Neuronal stem cell (in vitro differentiated cells): ENCODE measurements around the gene PUM2.

Source experiments
- DNase-seq: peaks from one replicate; pipeline ENCODE4 v3.0.0-alpha.2; 2013; ENCODE audit warnings: low spot score
- H2AFZ ChIP-seq: one replicate; pipeline ENCODE4 v1.6.1; 2013; ENCODE audit warnings: mild to moderate bottlenecking, low read length, inconsistent platforms
- H2AK5ac ChIP-seq: 2 replicates; pipeline ENCODE4 v1.6.1; 2013; ENCODE audit warnings: low read depth, mild to moderate bottlenecking, inconsistent platforms, low read length, moderate library complexity, mixed read lengths
- H2BK120ac ChIP-seq: 2 replicates; pipeline ENCODE4 v1.6.1; 2013; ENCODE audit warnings: low read depth, mild to moderate bottlenecking, inconsistent platforms, low read length, moderate library complexity, mixed read lengths
- H2BK12ac ChIP-seq: one replicate; pipeline ENCODE4 v1.6.1; 2013; ENCODE audit warnings: low read length, inconsistent platforms
- H2BK15ac ChIP-seq: 2 replicates; pipeline ENCODE4 v1.6.1; 2013; ENCODE audit warnings: mild to moderate bottlenecking, low read length, inconsistent platforms, mixed read lengths
- H2BK5ac ChIP-seq: one replicate; pipeline ENCODE4 v1.6.1; 2013; ENCODE audit warnings: inconsistent platforms, mild to moderate bottlenecking, low read length, moderate library complexity
- H3K14ac ChIP-seq: one replicate; pipeline ENCODE4 v1.6.1; 2013; ENCODE audit warnings: low read length, inconsistent platforms
- H3K18ac ChIP-seq: 2 replicates; pipeline ENCODE4 v1.6.1; 2013; ENCODE audit warnings: low read length, inconsistent platforms
- H3K23ac ChIP-seq: 2 replicates; pipeline ENCODE4 v1.6.1; 2013; ENCODE audit warnings: low read depth, mild to moderate bottlenecking, mixed read lengths, low read length, inconsistent platforms; ENCODE audit not compliant: poor library complexity
- H3K27ac ChIP-seq: replicated peaks from 3 replicates; pipeline ENCODE4 v1.5.1; 2013; ENCODE audit warnings: low read length, inconsistent platforms
- H3K27me3 ChIP-seq, 3 experiments: 2 replicates each; pipeline ENCODE4 v1.6.1; 2013; ENCODE audit warnings: low read length in 3 of 3, mild to moderate bottlenecking in 2 of 3, inconsistent platforms in 1 of 3, low read depth in 1 of 3, mixed read lengths in 1 of 3, moderate library complexity in 1 of 3; ENCODE audit not compliant: control insufficient read depth in 3 of 3, insufficient read depth in 3 of 3
- H3K36me3 ChIP-seq, 2 donors: replicated peaks in 1 of 2; 2 replicates each; pipeline ENCODE4 v1.6.1; 2013; ENCODE audit warnings: low read length in 2 of 2; ENCODE audit not compliant: control insufficient read depth in 2 of 2, insufficient read depth in 2 of 2
- H3K4ac ChIP-seq: 2 replicates; pipeline ENCODE4 v1.6.1; 2013; ENCODE audit warnings: inconsistent platforms, mild to moderate bottlenecking, low read length, moderate library complexity
- H3K4me1 ChIP-seq, 2 donors: 1 replicate in 1 of 2; 2 replicates in 1 of 2; pipeline ENCODE4 v1.6.1; 2013; ENCODE audit warnings: low read length in 2 of 2, low read depth in 1 of 2; ENCODE audit not compliant: control insufficient read depth in 2 of 2, insufficient read depth in 1 of 2
- H3K4me2 ChIP-seq: one replicate; pipeline ENCODE4 v1.6.1; 2013; ENCODE audit warnings: mild to moderate bottlenecking, low read length, inconsistent platforms; ENCODE audit not compliant: insufficient read depth, poor library complexity, severe bottlenecking
- H3K4me3 ChIP-seq, 2 donors: 2 replicates each; pipeline ENCODE4 v1.5.1; 2013; ENCODE audit warnings: low read length in 2 of 2, mild to moderate bottlenecking in 2 of 2, inconsistent platforms in 1 of 2, moderate library complexity in 1 of 2
- H3K79me1 ChIP-seq: one replicate; pipeline ENCODE4 v1.6.1; 2013; ENCODE audit warnings: low read depth, mild to moderate bottlenecking, inconsistent platforms, low read length, moderate library complexity
- H3K9ac ChIP-seq: one replicate; pipeline ENCODE4 v1.6.1; 2013; ENCODE audit warnings: mild to moderate bottlenecking, low read depth, low read length, inconsistent platforms; ENCODE audit not compliant: poor library complexity
- H3K9me3 ChIP-seq, 2 donors: replicated peaks in 1 of 2; 2 replicates each; pipeline versions ENCODE3 to v1.6.1; 2013; ENCODE audit warnings: low read length in 2 of 2, mild to moderate bottlenecking in 2 of 2, inconsistent platforms in 1 of 2, low read depth in 1 of 2, mixed read lengths in 1 of 2, moderate library complexity in 1 of 2; ENCODE audit not compliant: control insufficient read depth in 2 of 2, insufficient read depth in 1 of 2
- H4K8ac ChIP-seq: one replicate; pipeline ENCODE4 v1.6.1; 2013; ENCODE audit warnings: low read depth, mild to moderate bottlenecking, inconsistent platforms, low read length, moderate library complexity
- H4K91ac ChIP-seq: one replicate; pipeline ENCODE4 v1.6.1; 2013; ENCODE audit warnings: low read length, low read depth, mild to moderate bottlenecking, inconsistent platforms; ENCODE audit not compliant: poor library complexity
- WGBS, 2 donors: extraction: QIAGEN DNeasy Blood & Tissue Kit; methylation state at CpG; one replicate each; pipeline ENCODE4 v1.1.7; 2013; ENCODE audit warnings: missing lambda C conversion rate in 2 of 2, mixed read lengths in 1 of 2; ENCODE audit not compliant: insufficient read length in 2 of 2, insufficient replicate concordance in 1 of 2; ENCODE audit errors: extremely low coverage in 2 of 2; 5-methylcytosine and 5-hydroxymethylcytosine counted together

PUM2 gene

GRCh38 chr2:20205915-20206524 is 144.6 kb downstream of the PUM2 start:
- Histone ChIP-seq H3K4ac (no peak overlapping the region), H3K23ac (no peak overlapping the region), H4K8ac (peak overlapping the region; percentile 48), H2BK120ac (no peak overlapping the region), H3K4me1 (peaks cover 0 to 4% of the 10 kb centered on the region in 2 donors), H2AK5ac (no peak overlapping the region), H3K18ac (peak overlapping the region; percentile 44), H3K4me2 (no peak overlapping the region), H3K9me3 (peaks cover 0 to 9% of the 10 kb centered on the region in 2 donors), H2BK12ac (no peak overlapping the region), H2BK5ac (peak overlapping the region; percentile 6), H3K79me1 (peaks cover 7% of the 10 kb centered on the region), H3K14ac (no peak overlapping the region), H3K27ac (no peak overlapping the region), H3K4me3 (no peak overlapping the region), H2AFZ (no peak overlapping the region), H2BK15ac (no peak overlapping the region), H3K27me3 (no peaks in the 10 kb centered on the region), H3K9ac (no peak overlapping the region), H4K91ac (no peak overlapping the region), H3K36me3 (peaks cover 43 to 57% of the 10 kb centered on the region in 2 donors)
- no CpG with 5 or more reads among the region's 10 CpGs for WGBS, 2 donors
- DNase-seq = no peak

- peaks cover 47 to 56% of the 10 kb centered on the region in 2 donors for H3K36me3 ChIP-seq
- no CpG with 5 or more reads among the region's 7 CpGs for WGBS, 2 donors
- no peak overlapping the region for H3K14ac ChIP-seq
- no peak overlapping the region for H3K4ac ChIP-seq
- DNase-seq = no peak
- no peak overlapping the region for H3K23ac ChIP-seq
- H2BK5ac ChIP-seq = no peak overlapping the region
- H2BK120ac ChIP-seq = no peak overlapping the region
- no peak overlapping the region for H3K4me2 ChIP-seq
- H2AK5ac ChIP-seq = peak overlapping the region; percentile 72
- no peak overlapping the region for H3K4me3 ChIP-seq
- no peak overlapping the region for H2AFZ ChIP-seq
- H3K4me1 ChIP-seq = peaks cover 0 to 3% of the 10 kb centered on the region in 2 donors
- H2BK15ac ChIP-seq = no peak overlapping the region
- no peak overlapping the region for H2BK12ac ChIP-seq
- no peak overlapping the region for H4K91ac ChIP-seq
- H3K79me1 ChIP-seq = peaks cover 7% of the 10 kb centered on the region
- H3K9me3 ChIP-seq = peaks cover 0 to 9% of the 10 kb centered on the region in 2 donors
- H3K27me3 ChIP-seq = no peaks in the 10 kb centered on the region
- H3K27ac ChIP-seq = no peak overlapping the region
- H3K9ac ChIP-seq = peak overlapping the region; percentile 51
- no peak overlapping the region for H3K18ac ChIP-seq
- H4K8ac ChIP-seq = no peak overlapping the region
These were observed 145.6 kb downstream of the PUM2 start for GRCh38 chr2:20205069-20205468.

- no peak overlapping the region for H4K8ac ChIP-seq
- DNase-seq = no peak
- WGBS, 2 donors = no CpG with 5 or more reads among the region's 17 CpGs
These were observed 147.0 kb downstream of the PUM2 start for GRCh38 chr2:20203521-20204225.

GRCh38 chr2:20203072-20203471 is 147.6 kb downstream of the PUM2 start:
- H4K91ac ChIP-seq = no peak overlapping the region
- H4K8ac ChIP-seq = no peak overlapping the region
- no peak overlapping the region for H2BK15ac ChIP-seq
- H2BK5ac ChIP-seq = no peak overlapping the region
- no peak overlapping the region for H3K14ac ChIP-seq
- no peak overlapping the region for H3K23ac ChIP-seq
- peaks cover 0 to 9% of the 10 kb centered on the region in 2 donors for H3K9me3 ChIP-seq
- no peak overlapping the region for H3K4me3 ChIP-seq
- H3K18ac ChIP-seq = no peak overlapping the region
- no peak overlapping the region for H3K27ac ChIP-seq
- no peak overlapping the region for H2BK120ac ChIP-seq
- peaks cover 0 to 4% of the 10 kb centered on the region in 2 donors for H3K4me1 ChIP-seq
- no peaks in the 10 kb centered on the region for H3K79me1 ChIP-seq
- H3K4me2 ChIP-seq = no peak overlapping the region
- no peak overlapping the region for H3K9ac ChIP-seq
- H2BK12ac ChIP-seq = no peak overlapping the region
- H3K4ac ChIP-seq = no peak overlapping the region
- H2AK5ac ChIP-seq = no peak overlapping the region
- no peak for DNase-seq
- peaks cover 44 to 56% of the 10 kb centered on the region in 2 donors for H3K36me3 ChIP-seq
- H3K27me3 ChIP-seq = no peaks in the 10 kb centered on the region
- WGBS, 2 donors = no CpG with 5 or more reads among the region's 10 CpGs
- no peak overlapping the region for H2AFZ ChIP-seq

More at GRCh38 chr2:20203521-20204225, 147.0 kb downstream of the PUM2 start:
- Histone ChIP-seq H3K14ac (no peak overlapping the region), H2BK15ac (no peak overlapping the region), H3K36me3 (peaks cover 46 to 56% of the 10 kb centered on the region in 2 donors), H2AFZ (no peak overlapping the region), H3K27ac (no peak overlapping the region), H3K4me3 (no peak overlapping the region), H3K27me3 (no peaks in the 10 kb centered on the region), H2BK120ac (peak overlapping the region; percentile 20), H3K9ac (no peak overlapping the region), H2BK5ac (no peak overlapping the region), H3K4me2 (no peak overlapping the region), H3K18ac (no peak overlapping the region), H3K9me3 (peaks cover 0 to 9% of the 10 kb centered on the region in 2 donors), H3K4me1 (peaks cover 2 to 4% of the 10 kb centered on the region in 2 donors), H3K4ac (no peak overlapping the region), H3K79me1 (peaks cover 1% of the 10 kb centered on the region), H3K23ac (peak overlapping the region; percentile 86), H2AK5ac (no peak overlapping the region), H2BK12ac (no peak overlapping the region), H4K91ac (no peak overlapping the region)
